Testis (tissue), 2 donors: ENCODE measurements around the gene MSRB3.

ENCODE experiments used
- CTCF ChIP-seq, 3 experiments: fragments of 450-650 bp in 2 of 3; fragments of 200-600 bp in 1 of 3; sonication (generic) in 1 of 3; IDR thresholded peaks; one replicate each; pipeline ENCODE4 v1.5.1; 2016 to 2019; ENCODE audit warnings: antibody characterized with exemption in 3 of 3, mild to moderate bottlenecking in 2 of 3, moderate library complexity in 1 of 3
- POLR2A ChIP-seq: fragments of 450-650 bp; IDR thresholded peaks from one replicate; pipeline ENCODE4 v1.6.1; 2017; ENCODE audit warnings: antibody characterized with exemption, mild to moderate bottlenecking, moderate library complexity

- peak in 1 of 3 experiments; percentile 39 for TF ChIP-seq CTCF (IDR thresholded peaks at IDR 0.05)
- no peak for TF ChIP-seq POLR2A
Measured at GRCh38 chr12:65313719-65314317, 35.3 kb downstream of the MSRB3 start.
